HG03135 (cell line): ENCODE measurements around the gene EFCAB12.
A peak's percentile ranks its signal among the peaks of the same experiment; 100 is the strongest.

ENCODE experiments used
- ATAC-seq: cut with Tn5 transposase; IDR thresholded peaks from one replicate; pipeline ENCODE4 v1.9.1; 2021; ENCODE audit warnings: mild to moderate bottlenecking, moderate library complexity; ENCODE audit not compliant: unreplicated experiment

The EFCAB12 gene

GRCh38 chr3:129428376-129429079, at the start of gene EFCAB12:
EFCAB12 (minus strand) TSS chr3:129428636; CDS start chr3:129428488, 148 bp downstream.
- ATAC-seq: peak; percentile 91

- ATAC-seq: no peak
Observed at GRCh38 chr3:129476586-129476985, 48.1 kb upstream of the EFCAB12 start.

- no peak for ATAC-seq
Observed at GRCh38 chr3:129475863-129476262, 47.4 kb upstream of the EFCAB12 start.

GRCh38 chr3:129474984-129475804, 46.8 kb upstream of the EFCAB12 start:
- ATAC-seq: no peak

GRCh38 chr3:129473769-129474152, 45.3 kb upstream of the EFCAB12 start:
- no peak for ATAC-seq

- ATAC-seq: no peak
Observed at GRCh38 chr3:129473067-129473768, 44.8 kb upstream of the EFCAB12 start.

- no peak for ATAC-seq
Observed at GRCh38 chr3:129470861-129471260, 42.4 kb upstream of the EFCAB12 start.

- no peak for ATAC-seq
Observed at GRCh38 chr3:129469026-129469425, 40.6 kb upstream of the EFCAB12 start.

GRCh38 chr3:129467932-129468331, 39.5 kb upstream of the EFCAB12 start:
- ATAC-seq: no peak

GRCh38 chr3:129463716-129464115, 35.3 kb upstream of the EFCAB12 start:
- ATAC-seq: no peak

GRCh38 chr3:129463094-129463493, 34.7 kb upstream of the EFCAB12 start:
- ATAC-seq: no peak

GRCh38 chr3:129462361-129462968, 34.0 kb upstream of the EFCAB12 start:
- no peak for ATAC-seq

GRCh38 chr3:129461461-129462146, 33.2 kb upstream of the EFCAB12 start:
- no peak for ATAC-seq

GRCh38 chr3:129461022-129461421, 32.6 kb upstream of the EFCAB12 start:
- ATAC-seq: no peak

- ATAC-seq: no peak
Observed at GRCh38 chr3:129460572-129460971, 32.1 kb upstream of the EFCAB12 start.

- ATAC-seq: no peak
Observed at GRCh38 chr3:129460155-129460554, 31.7 kb upstream of the EFCAB12 start.

- no peak for ATAC-seq
Observed at GRCh38 chr3:129453732-129454131, 25.3 kb upstream of the EFCAB12 start.

- ATAC-seq: no peak
Observed at GRCh38 chr3:129449279-129450115, 21.1 kb upstream of the EFCAB12 start.

GRCh38 chr3:129448186-129448895, 19.9 kb upstream of the EFCAB12 start:
- ATAC-seq: no peak
